GM12878 (cell line): ENCODE measurements around the gene MDK. TPM values are rescaled to one million over a fixed set of nuclear protein-coding genes. Genes with fewer than 3 reads are reported as not detected.

Experiments
- ATAC-seq: fragments of 200-7000 bp; cut with Tn5 transposase; 3 replicates; pipeline ENCODE4 v1.9.1; 2020; ENCODE audit warnings: mild to moderate bottlenecking, moderate library complexity
- BruUV-seq: library from RNA; stranded (reverse); fragments of 400-500 nt; replicated peaks from 2 replicates; lab custom pipeline; 2021; lab: Mats Ljungman, UMichigan
- CTCF ChIA-PET: fragments of 300-600 bp; sonication (Branson Sonifier 250); formaldehyde crosslinking; extraction: SDS; loops from one replicate; lab custom pipeline; 2021; ENCODE audit warnings: inconsistent platforms; lab: Yijun Ruan, JAX
- POLR2A ChIA-PET: fragments of 350-600 bp; formaldehyde crosslinking; extraction: SDS; loops from one replicate; lab custom pipeline; 2021; ENCODE audit warnings: inconsistent platforms; lab: Charles Lee
- RAD21 ChIA-PET: fragments of 300-600 bp; sonication (Branson Sonifier 250); formaldehyde crosslinking; loops from one replicate; lab custom pipeline; 2023; ENCODE audit warnings: antibody characterized with exemption; ENCODE audit not compliant: unreplicated experiment; lab: Charles Lee
- SMC1A ChIA-PET: fragments of 300-600 bp; sonication (Branson Sonifier 250); formaldehyde crosslinking; loops from one replicate; lab custom pipeline; 2023; ENCODE audit not compliant: unreplicated experiment, uncharacterized antibody; lab: Charles Lee
- DNase-seq: peaks from one replicate; pipeline ENCODE4 v3.0.0-alpha.2; 2011; ENCODE audit warnings: low read depth, low spot score
- FAIRE-seq: peaks from 3 replicates; lab custom pipeline; 2011; peaks lifted over from hg19 to GRCh38; lab: Jason Lieb, UNC
- H2AFZ ChIP-seq: 2 replicates; pipeline ENCODE4 v1.6.0; 2011; ENCODE audit warnings: low read depth, low read length, control low read depth; ENCODE audit not compliant: control insufficient read depth
- H3K27ac ChIP-seq: 2 replicates; pipeline ENCODE4 v1.5.1; 2011; ENCODE audit warnings: control low read depth; ENCODE audit not compliant: control insufficient read depth, insufficient read depth
- H3K27me3 ChIP-seq, 2 experiments: replicated peaks in 1 of 2; 2 replicates each; pipeline versions ENCODE4 v1.6.0 to v1.6.1; 2011; ENCODE audit warnings: low read length in 1 of 2; ENCODE audit not compliant: control insufficient read depth in 2 of 2, insufficient read depth in 2 of 2
- H3K36me3 ChIP-seq, 2 experiments: 2 replicates each; pipeline ENCODE4 v1.5.1; 2011; ENCODE audit warnings: low read length in 1 of 2; ENCODE audit not compliant: control insufficient read depth in 2 of 2, insufficient read depth in 2 of 2
- H3K4me1 ChIP-seq: 2 replicates; pipeline ENCODE4 v1.6.1; 2011; ENCODE audit warnings: mild to moderate bottlenecking, low read length, moderate library complexity, mixed read lengths; ENCODE audit not compliant: control insufficient read depth, insufficient read depth
- H3K4me2 ChIP-seq: 2 replicates; pipeline ENCODE4 v1.6.0; 2011; ENCODE audit warnings: control low read depth; ENCODE audit not compliant: control insufficient read depth, insufficient read depth
- H3K4me3 ChIP-seq: fragments of 200-600 bp; sonication (generic); 2 replicates; pipeline ENCODE4 v1.5.1; 2016
- H3K79me2 ChIP-seq: 2 replicates; pipeline ENCODE4 v1.6.0; 2011; ENCODE audit warnings: low read length; ENCODE audit not compliant: control insufficient read depth, insufficient read depth
- H3K9ac ChIP-seq: 2 replicates; pipeline ENCODE4 v1.8.0; 2011; ENCODE audit warnings: low read length, control low read depth, mixed read lengths; ENCODE audit not compliant: control insufficient read depth, insufficient read depth
- H3K9me3 ChIP-seq: replicated peaks from 3 replicates; pipeline ENCODE4 v1.5.1; 2011; ENCODE audit warnings: mild to moderate bottlenecking, low read length; ENCODE audit not compliant: control insufficient read depth, insufficient read depth
- H4K20me1 ChIP-seq: 2 replicates; pipeline ENCODE4 v1.6.0; 2011; ENCODE audit not compliant: control insufficient read depth, insufficient read depth
- BRCA1 ChIP-seq: IDR thresholded peaks from 2 replicates; pipeline ENCODE4 v1.6.1; 2011; ENCODE audit warnings: low read depth, low read length, improper control_type of control experiment
- CEBPZ ChIP-seq: fragments of 150-350 bp; IDR thresholded peaks from 2 replicates; pipeline ENCODE4 v1.6.1; 2016; ENCODE audit warnings: low read depth, low read length
- E4F1 ChIP-seq: fragments of 450-650 bp; IDR thresholded peaks from 2 replicates; pipeline ENCODE4 v1.6.1; 2018; ENCODE audit warnings: borderline replicate concordance, mild to moderate bottlenecking; ENCODE audit not compliant: partially characterized antibody
- ELK1 ChIP-seq: IDR thresholded peaks from 2 replicates; pipeline ENCODE4 v1.6.1; 2012; ENCODE audit warnings: low read depth, low read length, improper control_type of control experiment
- FOXK2 ChIP-seq: fragments of 450-650 bp; IDR thresholded peaks from 2 replicates; pipeline ENCODE4 v1.6.1; 2017; ENCODE audit warnings: mild to moderate bottlenecking, moderate library complexity
- IRF3 ChIP-seq: fragments of 450-650 bp; IDR thresholded peaks from 2 replicates; pipeline ENCODE4 v1.6.1; 2014; ENCODE audit warnings: mild to moderate bottlenecking
- JUNB ChIP-seq: IDR thresholded peaks from 2 replicates; pipeline ENCODE4 v1.6.1; 2016; ENCODE audit warnings: antibody characterized with exemption, mild to moderate bottlenecking
- PKNOX1 ChIP-seq: fragments of 450-650 bp; IDR thresholded peaks from 2 replicates; pipeline ENCODE4 v1.6.1; 2016; ENCODE audit warnings: mild to moderate bottlenecking
- SP1 ChIP-seq: IDR thresholded peaks from one replicate; pipeline ENCODE4 v1.6.1; 2011; ENCODE audit warnings: low read depth, low read length
- SPI1 ChIP-seq: IDR thresholded peaks from 2 replicates; pipeline ENCODE4 v1.6.1; 2011; ENCODE audit warnings: low read depth, mild to moderate bottlenecking, low read length, moderate library complexity, borderline replicate concordance; ENCODE audit not compliant: insufficient read depth
- SUPT20H ChIP-seq: IDR thresholded peaks from 2 replicates; pipeline ENCODE4 v1.6.1; 2011; ENCODE audit warnings: low read depth, mild to moderate bottlenecking, low read length, moderate library complexity, borderline replicate concordance; ENCODE audit not compliant: control insufficient read depth
- TBL1XR1 ChIP-seq: IDR thresholded peaks from 2 replicates; pipeline ENCODE4 v1.6.1; 2012; ENCODE audit warnings: low read depth, low read length, improper control_type of control experiment
- YBX1 ChIP-seq: fragments of 450-650 bp; IDR thresholded peaks from 2 replicates; pipeline ENCODE4 v1.6.1; 2016; ENCODE audit warnings: antibody characterized with exemption
- WGBS: methylation state at CpG from one replicate; pipeline ENCODE4 v1.1.6; 2016; ENCODE audit warnings: low lambda C conversion rate; ENCODE audit not compliant: insufficient replicate concordance, insufficient coverage; ENCODE audit errors: missing lambda C conversion rate; 5-methylcytosine and 5-hydroxymethylcytosine counted together
- in situ Hi-C: fragments of 300-500 bp; cut with MboI; formaldehyde crosslinking; loops from 9 replicates; pipeline ENCODE4 v1.14.3; 2018; ENCODE audit warnings: mixed read lengths
- intact Hi-C: fragments of 100-400 bp; cut with micrococcal nuclease; formaldehyde crosslinking; loops from one replicate; pipeline ENCODE4 v1.14.2; 2022; ENCODE audit not compliant: unreplicated experiment
- polyA plus RNA-seq, 11 experiments: library from polyadenylated mRNA; depleted of rRNA in 4 of 11; unstranded in 6 of 11; stranded (reverse) in 5 of 11; fragments of >200 nt; fragmentation: Nextera tagmentation in 4 of 11; fragmentation: Illumina TruSeq in 1 of 11; extraction: Ambion mirVana in 4 of 11; extraction: Trizol in 1 of 11; gene quantifications; 1 replicate in 1 of 11; 2 replicates in 10 of 11; pipeline versions ENCODE4 v1.2.1 to v1.2.3, GENCODE V29; 2011 to 2016; ENCODE audit warnings: inconsistent platforms in 2 of 11, missing spikeins in 2 of 11, low read depth in 1 of 11
- total RNA-seq, 4 experiments: library from RNA; depleted of rRNA in 3 of 4; stranded (reverse); fragments of >200 nt in 3 of 4; fragmentation: Illumina TruSeq in 1 of 4; extraction: Trizol in 1 of 4; gene quantifications; 2 replicates each; pipeline versions ENCODE4 v1.2.1 to v1.2.3, GENCODE V29; 2013 to 2021

MDK gene
- total and polyA plus RNA-seq, 10 of the 15 experiments (the other 5 are each of a cell fraction or from before 2014, with no cell fraction given) = 0.77 to 17.8 (median 9.9) TPM

- BruUV-seq = no TSS peak
- Histone ChIP-seq H3K9ac (no peak overlapping the region), H4K20me1 (no peaks in the 10 kb centered on the region), H3K27me3 (peaks cover 9 to 22% of the 10 kb centered on the region in 2 experiments), H3K9me3 (no peaks in the 10 kb centered on the region), H3K36me3 (no peaks in the 10 kb centered on the region), H3K79me2 (no peaks in the 10 kb centered on the region), H3K27ac (no peak overlapping the region), H3K4me3 (no peak overlapping the region), H3K4me1 (no peaks in the 10 kb centered on the region), H2AFZ (no peak overlapping the region), H3K4me2 (no peak overlapping the region)
- intact Hi-C loops = no loop called here
- WGBS = 47% methylated on average over 12 of the region's 12 CpGs
- SMC1A ChIA-PET = no interaction called here
- CTCF ChIA-PET = no interaction called here
- POLR2A ChIA-PET = no interaction called here
- no peak for DNase-seq
- in situ Hi-C loops = no loop called here
- ATAC-seq = no peak
- FAIRE-seq = no peak
- RAD21 ChIA-PET = no interaction called here
- TF ChIP-seq SPI1 (no peak), YBX1 (no peak), FOXK2 (no peak), CEBPZ (no peak), TBL1XR1 (no peak), SUPT20H (no peak), BRCA1 (no peak), JUNB (no peak), E4F1 (no peak), PKNOX1 (no peak), SP1 (no peak), IRF3 (no peak), ELK1 (no peak)
These were observed 44.8 kb upstream of the MDK start for GRCh38 chr11:46336563-46337180.
